Fibroblast of skin of left biceps (primary cell): ENCODE results near the gene FAM193B.
"Not testable (repeated sequence)": the region's sequence is repeated elsewhere in the genome, so short reads cannot be mapped to it uniquely, and the experiment has no call there.

ENCODE experiments used
- DNase-seq, 2 experiments: peaks; one replicate each; pipeline ENCODE4 v3.0.0-alpha.2; 2013; ENCODE audit warnings: low read depth in 2 of 2

The FAM193B gene

GRCh38 chr5:177486256-177486655 lies 68.1 kb downstream of the FAM193B start:
- DNase-seq: no peak

GRCh38 chr5:177485753-177486152 lies 68.6 kb downstream of the FAM193B start:
- not testable (repeated sequence) for DNase-seq

- DNase-seq: no peak
Observed at GRCh38 chr5:177484902-177485549, 69.3 kb downstream of the FAM193B start.

GRCh38 chr5:177483994-177484901 lies 70.1 kb downstream of the FAM193B start:
- no peak for DNase-seq

GRCh38 chr5:177483042-177483441 lies 71.3 kb downstream of the FAM193B start:
- no peak for DNase-seq

GRCh38 chr5:177482359-177482795 lies 72.0 kb downstream of the FAM193B start:
- DNase-seq: no peak

- DNase-seq: no peak
Observed at GRCh38 chr5:177479774-177480173, 74.6 kb downstream of the FAM193B start.

GRCh38 chr5:177478711-177479646 lies 75.4 kb downstream of the FAM193B start:
- DNase-seq: no peak

- no peak for DNase-seq
Observed at GRCh38 chr5:177477701-177478477, 76.5 kb downstream of the FAM193B start.

GRCh38 chr5:177476531-177477233 lies 77.7 kb downstream of the FAM193B start:
- no peak for DNase-seq

- DNase-seq: no peak
Observed at GRCh38 chr5:177475563-177476427, 78.6 kb downstream of the FAM193B start.

- DNase-seq: no peak
Observed at GRCh38 chr5:177474846-177475562, 79.4 kb downstream of the FAM193B start.

- no peak for DNase-seq
Observed at GRCh38 chr5:177474002-177474476, 80.3 kb downstream of the FAM193B start.

GRCh38 chr5:177473443-177474001 lies 80.8 kb downstream of the FAM193B start, which contains the start of gene DBN1:
DBN1 (minus strand) TSS chr5:177473634; CDS start chr5:177473521, 113 bp downstream.
- no peak for DNase-seq

- no peak for DNase-seq
Observed at GRCh38 chr5:177472460-177473442, 81.6 kb downstream of the FAM193B start.

- no peak for DNase-seq
Observed at GRCh38 chr5:177471610-177472356, 82.6 kb downstream of the FAM193B start.
